ENCODE data around the gene MPL.

The MPL gene

GRCh38 chr1:43300378-43301094, 37.1 kb upstream of the MPL start, which contains the start of gene TIE1:
TSS of gene TIE1 (plus strand) at chr1:43300982. CDS start at chr1:43301072, 90 bp downstream.
- Mint-ChIP-seq H3K36me3 (ENCODE audit: low read depth) (no peaks in the 10 kb centered on the region), H3K9me3 (no peaks in the 10 kb centered on the region), H3K27me3 (ENCODE audit: low read depth, poor library complexity) (peaks cover 8% of the 10 kb centered on the region), H3K27ac (peak within 1 kb of the TSS; percentile 32), H3K4me1 (peaks cover 49% of the 10 kb centered on the region), H3K4me3 (no peak within 1 kb of the TSS)
- DNase-seq: no peak
- TF ChIP-seq CTCF (IDR thresholded peaks at IDR 0.05): no peak

GRCh38 chr1:43302201-43302600, 35.4 kb upstream of the MPL start:
- peaks cover 43% of the 10 kb centered on the region for H3K4me1 Mint-ChIP-seq
- TF ChIP-seq CTCF (IDR thresholded peaks at IDR 0.05): no peak
- no peak overlapping the region for H3K27ac Mint-ChIP-seq
- no peaks in the 10 kb centered on the region for H3K9me3 Mint-ChIP-seq
- H3K4me3 Mint-ChIP-seq: no peak overlapping the region
- DNase-seq: no peak
- H3K27me3 Mint-ChIP-seq (ENCODE audit: low read depth, poor library complexity): peaks cover 8% of the 10 kb centered on the region
- no peaks in the 10 kb centered on the region for H3K36me3 Mint-ChIP-seq (ENCODE audit: low read depth)

GRCh38 chr1:43302721-43303470, 34.7 kb upstream of the MPL start:
- Mint-ChIP-seq H3K27ac (peak overlapping the region; percentile 39), H3K4me1 (peaks cover 43% of the 10 kb centered on the region), H3K9me3 (no peaks in the 10 kb centered on the region), H3K4me3 (no peak overlapping the region), H3K36me3 (ENCODE audit: low read depth) (no peaks in the 10 kb centered on the region), H3K27me3 (ENCODE audit: low read depth, poor library complexity) (peaks cover 8% of the 10 kb centered on the region)
- TF ChIP-seq CTCF (IDR thresholded peaks at IDR 0.05): no peak
- no peak for DNase-seq

- TF ChIP-seq CTCF (IDR thresholded peaks at IDR 0.05): no peak
- Mint-ChIP-seq H3K27ac (no peak overlapping the region), H3K9me3 (no peaks in the 10 kb centered on the region), H3K36me3 (ENCODE audit: low read depth) (no peaks in the 10 kb centered on the region), H3K27me3 (ENCODE audit: low read depth, poor library complexity) (peaks cover 12% of the 10 kb centered on the region), H3K4me1 (peaks cover 43% of the 10 kb centered on the region), H3K4me3 (peak overlapping the region; percentile 34)
- DNase-seq: no peak
Observed at GRCh38 chr1:43303471-43304313, 33.9 kb upstream of the MPL start.

GRCh38 chr1:43304314-43304681, 33.3 kb upstream of the MPL start:
- Mint-ChIP-seq H3K4me3 (peak overlapping the region; percentile 34), H3K27me3 (ENCODE audit: low read depth, poor library complexity) (peaks cover 13% of the 10 kb centered on the region), H3K27ac (peak overlapping the region; percentile 87), H3K4me1 (peaks cover 42% of the 10 kb centered on the region), H3K36me3 (ENCODE audit: low read depth) (no peaks in the 10 kb centered on the region), H3K9me3 (no peaks in the 10 kb centered on the region)
- no peak for DNase-seq
- TF ChIP-seq CTCF (IDR thresholded peaks at IDR 0.05): no peak

Data from nephron progenitor cell (in vitro differentiated cells).